IMR-90 (cell line): Measurements from ENCODE around the gene NPAS3.

Experiments used
- BHLHE40 ChIP-seq: fragments of 150-350 bp; IDR thresholded peaks from 2 replicates; pipeline ENCODE4 v1.6.1; 2016; ENCODE audit warnings: mild to moderate bottlenecking, low read depth, low read length
- CEBPB ChIP-seq: IDR thresholded peaks from 2 replicates; pipeline ENCODE4 v1.6.1; 2012; ENCODE audit warnings: low read depth, low read length, improper control_type of control experiment
- CHD1 ChIP-seq: IDR thresholded peaks from 2 replicates; pipeline ENCODE4 v1.6.1; 2012; ENCODE audit warnings: low read depth, low read length, improper control_type of control experiment
- CTCF ChIP-seq: conservative IDR thresholded peaks from 2 replicates; pipeline ENCODE4 v1.5.1; 2012; ENCODE audit warnings: mild to moderate bottlenecking, low read depth, low read length, improper control_type of control experiment
- FOS ChIP-seq: fragments of 150-350 bp; IDR thresholded peaks from 2 replicates; pipeline ENCODE4 v1.6.1; 2016; ENCODE audit warnings: low read depth, low read length
- MAFK ChIP-seq: IDR thresholded peaks from 2 replicates; pipeline ENCODE4 v1.6.1; 2012; ENCODE audit warnings: low read depth, low read length, improper control_type of control experiment
- MXI1 ChIP-seq: IDR thresholded peaks from 2 replicates; pipeline ENCODE4 v1.6.1; 2012; ENCODE audit warnings: low read depth, mild to moderate bottlenecking, low read length, moderate library complexity, borderline replicate concordance
- POLR2A ChIP-seq: IDR thresholded peaks from 2 replicates; pipeline ENCODE4 v1.6.1; 2012; ENCODE audit warnings: mild to moderate bottlenecking, low read depth, low read length
- RAD21 ChIP-seq: IDR thresholded peaks from 2 replicates; pipeline ENCODE4 v1.6.1; 2012; ENCODE audit warnings: low read length, improper control_type of control experiment
- RFX5 ChIP-seq: IDR thresholded peaks from 2 replicates; pipeline ENCODE4 v1.8.0; 2012; ENCODE audit warnings: low read depth, mild to moderate bottlenecking, low read length, moderate library complexity
- SMC3 ChIP-seq: fragments of 150-350 bp; IDR thresholded peaks from 2 replicates; pipeline ENCODE4 v1.6.1; 2016; ENCODE audit warnings: low read depth, mild to moderate bottlenecking, antibody characterized with exemption, low read length, moderate library complexity
- USF2 ChIP-seq: fragments of 150-350 bp; IDR thresholded peaks from 2 replicates; pipeline ENCODE4 v1.6.1; 2017; ENCODE audit warnings: mild to moderate bottlenecking, antibody characterized with exemption, low read length, low read depth

GRCh38 chr14:33532553-33532952, 593.9 kb downstream of the NPAS3 start:
- TF ChIP-seq CTCF = no peak
- no peak for TF ChIP-seq USF2
- TF ChIP-seq SMC3 = no peak
- TF ChIP-seq RAD21 = no peak
- TF ChIP-seq CEBPB = no peak
- no peak for TF ChIP-seq POLR2A
- TF ChIP-seq CHD1 = no peak
- no peak for TF ChIP-seq BHLHE40
- TF ChIP-seq FOS = no peak
- no peak for TF ChIP-seq RFX5
- TF ChIP-seq MXI1 = no peak
- no peak for TF ChIP-seq MAFK
